HL-60 (cell line): Measurements from ENCODE around the gene GPX3.
A peak's percentile ranks its signal among the peaks of the same experiment; 100 is the strongest.

ENCODE experiments used
- DNase-seq, 2 experiments: peaks; one replicate each; pipeline ENCODE4 v3.0.0-alpha.2; 2010 to 2020; ENCODE audit warnings: low read depth in 1 of 2, low spot score in 1 of 2
- H3K27ac ChIP-seq: fragments of 250-450 bp; sonication (Bioruptor Pico); replicated peaks from 2 replicates; pipeline ENCODE4 v1.5.1; 2020; ENCODE audit warnings: mild to moderate bottlenecking, moderate library complexity
- H3K27me3 ChIP-seq: fragments of 250-450 bp; sonication (Bioruptor Pico); 2 replicates; pipeline ENCODE4 v1.5.1; 2021; ENCODE audit warnings: mild to moderate bottlenecking, moderate library complexity; ENCODE audit not compliant: insufficient read depth, poor library complexity, severe bottlenecking
- H3K4me3 ChIP-seq: replicated peaks from 2 replicates; pipeline ENCODE4 v1.5.1; 2011; ENCODE audit warnings: mild to moderate bottlenecking, control low read depth, low read length; ENCODE audit not compliant: insufficient read depth
- GABPA ChIP-seq: IDR thresholded peaks from 2 replicates; pipeline ENCODE4 v1.6.1; 2012; ENCODE audit warnings: low read depth
- POLR2AphosphoS5 ChIP-seq: IDR thresholded peaks from 2 replicates; pipeline ENCODE4 v1.6.1; 2012; ENCODE audit warnings: low read depth
- SPI1 ChIP-seq: IDR thresholded peaks from 2 replicates; pipeline ENCODE4 v1.6.1; 2012; ENCODE audit warnings: low read depth, mild to moderate bottlenecking, borderline replicate concordance
- long read RNA-seq: library from polyadenylated mRNA; unstranded; transcript quantifications from one replicate; pipeline ENCODE4 v2.0.0, GENCODE V29; 2020
- TF ChIP-seq, protein P1 (sequence below): IDR thresholded peaks from 2 replicates; pipeline ENCODE4 v1.6.1; 2012; ENCODE audit warnings: low read depth; ENCODE audit not compliant: insufficient replicate concordance
- TF ChIP-seq, protein P2 (sequence below): IDR thresholded peaks from one replicate; pipeline ENCODE4 v1.5.1; 2011; ENCODE audit warnings: low read length, control low read depth, inconsistent platforms; ENCODE audit not compliant: insufficient read depth

The GPX3 gene, protein sequence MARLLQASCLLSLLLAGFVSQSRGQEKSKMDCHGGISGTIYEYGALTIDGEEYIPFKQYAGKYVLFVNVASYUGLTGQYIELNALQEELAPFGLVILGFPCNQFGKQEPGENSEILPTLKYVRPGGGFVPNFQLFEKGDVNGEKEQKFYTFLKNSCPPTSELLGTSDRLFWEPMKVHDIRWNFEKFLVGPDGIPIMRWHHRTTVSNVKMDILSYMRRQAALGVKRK
- long read RNA-seq, partial matches to known transcripts = 0 of 7 reads
- long read RNA-seq, other reads (novel, unspliced or antisense) = 7 of 7 reads

- TF ChIP-seq SPI1 = peak; percentile 54; the same call in 1 of the 2 replicates
- TF ChIP-seq, protein P1, sequence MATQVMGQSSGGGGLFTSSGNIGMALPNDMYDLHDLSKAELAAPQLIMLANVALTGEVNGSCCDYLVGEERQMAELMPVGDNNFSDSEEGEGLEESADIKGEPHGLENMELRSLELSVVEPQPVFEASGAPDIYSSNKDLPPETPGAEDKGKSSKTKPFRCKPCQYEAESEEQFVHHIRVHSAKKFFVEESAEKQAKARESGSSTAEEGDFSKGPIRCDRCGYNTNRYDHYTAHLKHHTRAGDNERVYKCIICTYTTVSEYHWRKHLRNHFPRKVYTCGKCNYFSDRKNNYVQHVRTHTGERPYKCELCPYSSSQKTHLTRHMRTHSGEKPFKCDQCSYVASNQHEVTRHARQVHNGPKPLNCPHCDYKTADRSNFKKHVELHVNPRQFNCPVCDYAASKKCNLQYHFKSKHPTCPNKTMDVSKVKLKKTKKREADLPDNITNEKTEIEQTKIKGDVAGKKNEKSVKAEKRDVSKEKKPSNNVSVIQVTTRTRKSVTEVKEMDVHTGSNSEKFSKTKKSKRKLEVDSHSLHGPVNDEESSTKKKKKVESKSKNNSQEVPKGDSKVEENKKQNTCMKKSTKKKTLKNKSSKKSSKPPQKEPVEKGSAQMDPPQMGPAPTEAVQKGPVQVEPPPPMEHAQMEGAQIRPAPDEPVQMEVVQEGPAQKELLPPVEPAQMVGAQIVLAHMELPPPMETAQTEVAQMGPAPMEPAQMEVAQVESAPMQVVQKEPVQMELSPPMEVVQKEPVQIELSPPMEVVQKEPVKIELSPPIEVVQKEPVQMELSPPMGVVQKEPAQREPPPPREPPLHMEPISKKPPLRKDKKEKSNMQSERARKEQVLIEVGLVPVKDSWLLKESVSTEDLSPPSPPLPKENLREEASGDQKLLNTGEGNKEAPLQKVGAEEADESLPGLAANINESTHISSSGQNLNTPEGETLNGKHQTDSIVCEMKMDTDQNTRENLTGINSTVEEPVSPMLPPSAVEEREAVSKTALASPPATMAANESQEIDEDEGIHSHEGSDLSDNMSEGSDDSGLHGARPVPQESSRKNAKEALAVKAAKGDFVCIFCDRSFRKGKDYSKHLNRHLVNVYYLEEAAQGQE = no peak
- TF ChIP-seq, protein P2, sequence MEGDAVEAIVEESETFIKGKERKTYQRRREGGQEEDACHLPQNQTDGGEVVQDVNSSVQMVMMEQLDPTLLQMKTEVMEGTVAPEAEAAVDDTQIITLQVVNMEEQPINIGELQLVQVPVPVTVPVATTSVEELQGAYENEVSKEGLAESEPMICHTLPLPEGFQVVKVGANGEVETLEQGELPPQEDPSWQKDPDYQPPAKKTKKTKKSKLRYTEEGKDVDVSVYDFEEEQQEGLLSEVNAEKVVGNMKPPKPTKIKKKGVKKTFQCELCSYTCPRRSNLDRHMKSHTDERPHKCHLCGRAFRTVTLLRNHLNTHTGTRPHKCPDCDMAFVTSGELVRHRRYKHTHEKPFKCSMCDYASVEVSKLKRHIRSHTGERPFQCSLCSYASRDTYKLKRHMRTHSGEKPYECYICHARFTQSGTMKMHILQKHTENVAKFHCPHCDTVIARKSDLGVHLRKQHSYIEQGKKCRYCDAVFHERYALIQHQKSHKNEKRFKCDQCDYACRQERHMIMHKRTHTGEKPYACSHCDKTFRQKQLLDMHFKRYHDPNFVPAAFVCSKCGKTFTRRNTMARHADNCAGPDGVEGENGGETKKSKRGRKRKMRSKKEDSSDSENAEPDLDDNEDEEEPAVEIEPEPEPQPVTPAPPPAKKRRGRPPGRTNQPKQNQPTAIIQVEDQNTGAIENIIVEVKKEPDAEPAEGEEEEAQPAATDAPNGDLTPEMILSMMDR = no peak
- Histone ChIP-seq H3K27me3 (no peaks in the 10 kb centered on the region), H3K27ac (no peak within 1 kb of the TSS), H3K4me3 (no peak within 1 kb of the TSS)
- DNase-seq = peak in 1 of 2 experiments; percentile 73
Observed at GRCh38 chr5:151020304-151021110, at the start of gene GPX3. TSS of gene GPX3 (plus strand) at chr5:151020591. CDS start at chr5:151020655, 64 bp downstream.

DNA sequence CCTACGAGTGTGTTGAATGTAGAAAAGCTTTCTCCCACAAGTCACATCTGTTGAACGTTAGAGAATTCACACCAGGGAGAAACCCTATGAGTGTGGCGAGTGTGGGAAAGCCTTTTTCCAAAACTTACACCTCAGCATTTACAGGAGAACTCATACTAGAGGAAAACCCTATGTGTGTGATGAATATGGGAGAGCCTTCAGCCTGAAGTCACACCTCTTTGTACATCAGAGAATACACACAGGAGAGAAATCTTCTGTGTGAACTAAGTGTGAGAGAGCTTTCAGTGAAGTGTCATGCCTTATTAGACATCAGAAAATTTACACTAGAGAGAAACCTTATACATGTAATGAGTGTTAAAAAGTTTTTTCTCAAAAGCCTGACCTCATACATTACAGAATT is 41.8 kb upstream of the GPX3 start:
- DNase-seq = no peak
- no peak for TF ChIP-seq SPI1
- TF ChIP-seq GABPA = no peak
- no peak for TF ChIP-seq POLR2AphosphoS5
- TF ChIP-seq, protein P1 = no peak
- TF ChIP-seq, protein P2 = no peak
- Histone ChIP-seq H3K4me3 (no peak overlapping the region), H3K27ac (no peak overlapping the region), H3K27me3 (no peaks in the 10 kb centered on the region)

DNA sequence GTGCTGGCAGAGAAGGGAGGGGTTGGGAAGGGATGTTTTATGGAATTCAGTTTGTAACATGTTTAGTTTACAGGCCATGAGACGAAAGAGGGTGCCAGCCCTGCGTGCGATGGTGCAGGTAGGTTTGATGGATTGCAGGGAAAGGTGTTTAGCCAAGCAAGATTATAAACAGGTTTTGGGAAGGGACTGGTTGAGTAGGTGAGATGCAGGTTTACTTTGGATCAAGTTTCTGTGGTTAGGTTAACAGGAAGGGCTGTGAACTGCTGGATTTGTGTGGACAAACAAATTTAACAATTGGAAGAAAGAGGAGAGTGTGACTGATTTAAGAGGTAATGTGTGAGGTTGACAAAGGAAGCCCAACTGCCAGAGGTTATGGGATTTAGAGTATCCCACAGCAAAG is 32.6 kb upstream of the GPX3 start:
- no peaks in the 10 kb centered on the region for H3K27me3 ChIP-seq
- no peak for DNase-seq
- H3K27ac ChIP-seq = no peak overlapping the region
- no peak overlapping the region for H3K4me3 ChIP-seq
- TF ChIP-seq SPI1 (no peak), POLR2AphosphoS5 (no peak), GABPA (no peak)
- TF ChIP-seq, protein P2 = no peak
- TF ChIP-seq, protein P1 = no peak
